GM13977 (cell line): ENCODE data around the gene ASB2.

ENCODE experiments used
- DNase-seq: peaks from one replicate; pipeline ENCODE4 v3.0.0; 2012; ENCODE audit warnings: low spot score
- CTCF ChIP-seq: IDR thresholded peaks from 2 replicates; pipeline ENCODE4 v1.5.1; 2012; ENCODE audit warnings: mild to moderate bottlenecking, control low read depth; ENCODE audit not compliant: insufficient read depth; ENCODE audit errors: extremely low read depth, missing control alignments
- in situ Hi-C: fragments of 300-500 bp; cut with MboI; formaldehyde crosslinking; loops from one replicate; pipeline ENCODE4 v1.12.0; 2022; ENCODE audit warnings: low sequenced_read_pairs, low pct_unique_long_range_greater_than_20kb, mixed read lengths, inconsistent platforms; ENCODE audit not compliant: unreplicated experiment

ASB2 gene

GRCh38 chr14:93946541-93947090 lies 29.8 kb downstream of the ASB2 start:
- DNase-seq: no peak
- TF ChIP-seq CTCF: no peak
- in situ Hi-C loops: no loop called here

GRCh38 chr14:93946104-93946503 lies 30.3 kb downstream of the ASB2 start:
- DNase-seq: no peak
- TF ChIP-seq CTCF: no peak
- in situ Hi-C loops: no loop called here

GRCh38 chr14:93945070-93945399 lies 31.3 kb downstream of the ASB2 start:
- in situ Hi-C loops: no loop called here
- no peak for DNase-seq
- TF ChIP-seq CTCF: no peak

- DNase-seq: no peak
- TF ChIP-seq CTCF: no peak
- in situ Hi-C loops: loop anchor here (5.0 kb wide), 1 partner anchor 58 kb away; no protein-coding TSS in a partner anchor
These were observed 31.9 kb downstream of the ASB2 start for GRCh38 chr14:93944348-93945069.

GRCh38 chr14:93943930-93944329 lies 32.4 kb downstream of the ASB2 start:
- in situ Hi-C loops: loop anchor here (5.0 kb wide), 1 partner anchor 58 kb away; no protein-coding TSS in a partner anchor
- no peak for DNase-seq
- TF ChIP-seq CTCF: no peak

- no peak for TF ChIP-seq CTCF
- in situ Hi-C loops: loop anchor here (5.0 kb wide), 1 partner anchor 59 kb away; no protein-coding TSS in a partner anchor
These were observed 33.3 kb downstream of the ASB2 start for GRCh38 chr14:93943052-93943451.

More at GRCh38 chr14:93943052-93943451, 33.3 kb downstream of the ASB2 start:
- DNase-seq: no peak
